Fibroblast of lung (primary cell): ENCODE results near the gene PPP1R14B.

Experiments
- CTCF ChIP-seq, 2 donors: IDR thresholded peaks in 1 of 2; conservative IDR thresholded peaks in 1 of 2; 1 replicate in 1 of 2; 2 replicates in 1 of 2; pipeline ENCODE4 v1.5.1; 2011 to 2012; ENCODE audit warnings: low read length in 2 of 2, control low read depth in 1 of 2, inconsistent platforms in 1 of 2, low read depth in 1 of 2, mild to moderate bottlenecking in 1 of 2
- EZH2 ChIP-seq: IDR thresholded peaks from 2 replicates; pipeline ENCODE4 v1.5.1; 2012; ENCODE audit warnings: low read length, control low read depth, mild to moderate bottlenecking; ENCODE audit errors: missing control alignments

GRCh38 chr11:64234647-64235379, 11.9 kb downstream of the PPP1R14B start:
- no peak for TF ChIP-seq CTCF (conservative IDR thresholded peaks at IDR 0.05 in 1 of 2, IDR thresholded peaks at IDR 0.05 in 1 of 2; ENCODE audit: low read depth in 1 of 2, low read length in 2 of 2)
- no peak for TF ChIP-seq EZH2
